H1 (cell line): ENCODE data around the gene POLR3K. TPM values are rescaled to one million over a fixed set of nuclear protein-coding genes. Genes with fewer than 3 reads are reported as not detected.

Experiments
- CTCF ChIA-PET: fragments of 300-600 bp; sonication (Branson Sonifier 250); formaldehyde crosslinking; loops from one replicate; lab custom pipeline; 2021; ENCODE audit not compliant: partially characterized antibody; lab: Charles Lee
- POLR2A ChIA-PET: fragments of 300-600 bp; sonication (Branson Sonifier 250); formaldehyde crosslinking; loops from one replicate; lab custom pipeline; 2021; ENCODE audit warnings: inconsistent platforms; ENCODE audit not compliant: partially characterized antibody; lab: Charles Lee
- DNase-seq, 2 experiments: peaks; one replicate each; pipeline versions ENCODE4 v3.0.0 to v3.0.0-alpha.2; 2010 to 2022; ENCODE audit warnings: low spot score in 2 of 2, low read depth in 1 of 2, mixed read lengths in 1 of 2
- FAIRE-seq: peaks from 2 replicates; lab custom pipeline; 2011; peaks lifted over from hg19 to GRCh38; lab: Jason Lieb, UNC
- H2AFZ ChIP-seq: 2 replicates; pipeline ENCODE4 v1.8.1; 2012; ENCODE audit warnings: low read length, inconsistent platforms
- H2AK5ac ChIP-seq: 2 replicates; pipeline ENCODE4 v1.6.1; 2013; ENCODE audit warnings: low read depth, low read length
- H2BK120ac ChIP-seq: replicated peaks from 2 replicates; pipeline ENCODE3; 2013; ENCODE audit warnings: low read depth, low read length, inconsistent platforms
- H2BK12ac ChIP-seq: 2 replicates; pipeline ENCODE4 v1.6.1; 2013; ENCODE audit warnings: low read depth, low read length
- H2BK15ac ChIP-seq: 2 replicates; pipeline ENCODE4 v1.6.1; 2013; ENCODE audit warnings: low read length
- H2BK20ac ChIP-seq: 2 replicates; pipeline ENCODE4 v1.6.1; 2013; ENCODE audit warnings: low read length
- H2BK5ac ChIP-seq: 2 replicates; pipeline ENCODE4 v1.6.1; 2013; ENCODE audit warnings: low read depth, low read length
- H3K14ac ChIP-seq: 2 replicates; pipeline ENCODE4 v1.6.1; 2013; ENCODE audit warnings: inconsistent platforms; ENCODE audit not compliant: insufficient read length
- H3K18ac ChIP-seq: 2 replicates; pipeline ENCODE4 v1.6.1; 2013; ENCODE audit warnings: low read length; ENCODE audit errors: extremely low read depth
- H3K23ac ChIP-seq: 2 replicates; pipeline ENCODE4 v1.6.1; 2013; ENCODE audit warnings: inconsistent platforms; ENCODE audit not compliant: insufficient read length
- H3K23me2 ChIP-seq: 2 replicates; pipeline ENCODE4 v1.6.1; 2013; ENCODE audit warnings: low read depth, low read length
- H3K27ac ChIP-seq: 2 replicates; pipeline ENCODE4 v1.6.1; 2011; ENCODE audit warnings: low read depth, low read length, inconsistent platforms
- H3K27me3 ChIP-seq, 4 experiments: replicated peaks in 1 of 4; 1 replicate in 1 of 4; 2 replicates in 3 of 4; pipeline versions ENCODE4 v1.6.1 to v1.8.1; 2011 to 2013; ENCODE audit warnings: low read length in 3 of 4, mild to moderate bottlenecking in 3 of 4, inconsistent platforms in 2 of 4, mixed read lengths in 2 of 4, moderate library complexity in 1 of 4; ENCODE audit not compliant: control insufficient read depth in 3 of 4, insufficient read depth in 3 of 4; ENCODE audit errors: extremely low read depth in 1 of 4
- H3K36me3 ChIP-seq, 4 experiments: 2 replicates each; pipeline versions ENCODE4 v1.6.1 to v1.8.1; 2011 to 2013; ENCODE audit warnings: mild to moderate bottlenecking in 4 of 4, low read length in 3 of 4, moderate library complexity in 2 of 4, control low read depth in 1 of 4, inconsistent platforms in 1 of 4; ENCODE audit not compliant: insufficient read depth in 4 of 4, control insufficient read depth in 2 of 4
- H3K4ac ChIP-seq: replicated peaks from 2 replicates; pipeline ENCODE3; 2013; ENCODE audit warnings: low read length, low read depth, mixed read lengths, inconsistent platforms; ENCODE audit not compliant: insufficient read length
- H3K4me1 ChIP-seq, 4 experiments: replicated peaks in 1 of 4; 1 replicate in 1 of 4; 2 replicates in 3 of 4; pipeline versions ENCODE4 v1.6.1 to v1.8.1; 2011 to 2013; ENCODE audit warnings: low read length in 3 of 4, inconsistent platforms in 2 of 4, mixed read lengths in 1 of 4; ENCODE audit not compliant: insufficient read depth in 4 of 4, control insufficient read depth in 3 of 4
- H3K4me2 ChIP-seq, 2 experiments: 2 replicates each; pipeline versions ENCODE4 v1.6.1 to v1.8.1; 2011 to 2013; ENCODE audit warnings: low read depth in 2 of 2, low read length in 2 of 2, control low read depth in 1 of 2, inconsistent platforms in 1 of 2, mild to moderate bottlenecking in 1 of 2; ENCODE audit not compliant: insufficient read depth in 1 of 2
- H3K4me3 ChIP-seq, 4 experiments: fragments of 200-600, 300-600 bp in 1 of 4; sonication (generic), shearing (Covaris generic), sonication (Bioruptor Twin) in 1 of 4; 2 replicates each; pipeline versions ENCODE4 v1.5.1 to v1.8.1; 2011 to 2016; ENCODE audit warnings: low read length in 4 of 4, low read depth in 3 of 4, control low read depth in 2 of 4, inconsistent platforms in 2 of 4, mild to moderate bottlenecking in 2 of 4, mixed read lengths in 1 of 4, moderate library complexity in 1 of 4; ENCODE audit not compliant: insufficient read depth in 2 of 4; ENCODE audit errors: extremely low read depth in 1 of 4
- H3K56ac ChIP-seq: replicated peaks from 2 replicates; pipeline ENCODE3; 2013; ENCODE audit warnings: low read depth, mild to moderate bottlenecking, mixed read lengths, low read length, inconsistent platforms; ENCODE audit not compliant: insufficient read length
- H3K79me1 ChIP-seq: 2 replicates; pipeline ENCODE4 v1.6.1; 2013; ENCODE audit warnings: low read depth, low read length, control low read depth
- H3K79me2 ChIP-seq, 2 experiments: 2 replicates each; pipeline versions ENCODE4 v1.6.1 to v1.8.1; 2012 to 2013; ENCODE audit warnings: low read length in 2 of 2, mild to moderate bottlenecking in 2 of 2, inconsistent platforms in 1 of 2; ENCODE audit not compliant: insufficient read depth in 2 of 2, control insufficient read depth in 1 of 2
- H3K9ac ChIP-seq, 4 experiments: replicated peaks in 1 of 4; 1 replicate in 1 of 4; 2 replicates in 3 of 4; pipeline versions ENCODE4 v1.6.1 to v1.8.1; 2011 to 2013; ENCODE audit warnings: low read depth in 3 of 4, low read length in 3 of 4, control low read depth in 2 of 4, mild to moderate bottlenecking in 2 of 4, moderate library complexity in 2 of 4, inconsistent platforms in 1 of 4; ENCODE audit errors: extremely low read depth in 1 of 4
- H3K9me3 ChIP-seq, 2 experiments: 2 replicates each; pipeline versions ENCODE4 v1.6.1 to v1.8.1; 2012 to 2013; ENCODE audit warnings: mild to moderate bottlenecking in 2 of 2, moderate library complexity in 2 of 2, control low read depth in 1 of 2, inconsistent platforms in 1 of 2, low read depth in 1 of 2, low read length in 1 of 2, mixed read lengths in 1 of 2; ENCODE audit not compliant: insufficient read depth in 2 of 2
- H4K20me1 ChIP-seq, 2 experiments: replicated peaks in 1 of 2; 2 replicates each; pipeline versions ENCODE3 to v1.8.1; 2011 to 2013; ENCODE audit warnings: inconsistent platforms in 2 of 2, low read length in 2 of 2, mild to moderate bottlenecking in 1 of 2; ENCODE audit not compliant: insufficient read depth in 2 of 2, control insufficient read depth in 1 of 2
- H4K5ac ChIP-seq: 2 replicates; pipeline ENCODE4 v1.6.1; 2013; ENCODE audit warnings: low read length, low read depth, mixed read lengths, inconsistent platforms; ENCODE audit not compliant: insufficient read length
- H4K8ac ChIP-seq: 2 replicates; pipeline ENCODE4 v1.8.0; 2013; ENCODE audit warnings: mild to moderate bottlenecking, moderate library complexity, low read length, inconsistent platforms; ENCODE audit not compliant: insufficient read depth; ENCODE audit errors: extremely low read depth
- H4K91ac ChIP-seq: replicated peaks from 2 replicates; pipeline ENCODE3; 2013; ENCODE audit warnings: low read length, mixed read lengths, inconsistent platforms; ENCODE audit not compliant: insufficient read length
- ASH2L ChIP-seq: fragments of 200-600, 300-600 bp; sonication (generic); IDR thresholded peaks from one replicate; pipeline ENCODE4 v1.7.1; 2017; ENCODE audit warnings: low read length
- BACH1 ChIP-seq: IDR thresholded peaks from 2 replicates; pipeline ENCODE4 v1.6.1; 2012; ENCODE audit warnings: low read length, improper control_type of control experiment
- CBX5 ChIP-seq: fragments of 300-800, 300-1000 bp; sonication (generic); IDR thresholded peaks from 2 replicates; pipeline ENCODE4 v1.7.1; 2016; ENCODE audit warnings: antibody characterized with exemption, low read length, low read depth
- CHD1 ChIP-seq: IDR thresholded peaks from 2 replicates; pipeline ENCODE4 v1.6.1; 2012; ENCODE audit warnings: low read depth, low read length, improper control_type of control experiment
- POLR2A ChIP-seq, 2 experiments: IDR thresholded peaks; 1 replicate in 1 of 2; 2 replicates in 1 of 2; pipeline ENCODE4 v1.6.1; 2011; ENCODE audit warnings: low read depth in 2 of 2, low read length in 2 of 2, mild to moderate bottlenecking in 2 of 2; ENCODE audit errors: control extremely low read depth in 1 of 2
- RAD21 ChIP-seq, 2 experiments: IDR thresholded peaks in 1 of 2; conservative IDR thresholded peaks in 1 of 2; 2 replicates each; pipeline ENCODE4 v1.6.1; 2011; ENCODE audit warnings: low read depth in 2 of 2, low read length in 2 of 2, improper control_type of control experiment in 1 of 2, inconsistent platforms in 1 of 2, mild to moderate bottlenecking in 1 of 2, moderate library complexity in 1 of 2
- RFX5 ChIP-seq: IDR thresholded peaks from 2 replicates; pipeline ENCODE4 v1.6.1; 2011; ENCODE audit warnings: low read depth, low read length, improper control_type of control experiment, borderline replicate concordance
- SP1 ChIP-seq: IDR thresholded peaks from 2 replicates; pipeline ENCODE4 v1.6.1; 2011; ENCODE audit warnings: low read depth, low read length
- SUZ12 ChIP-seq: fragments of 200-600 bp; sonication (generic); IDR thresholded peaks from 2 replicates; pipeline ENCODE4 v1.6.1; 2012; ENCODE audit warnings: mild to moderate bottlenecking, inconsistent platforms, low read length, moderate library complexity, mixed read lengths
- TBP ChIP-seq: IDR thresholded peaks from 2 replicates; pipeline ENCODE4 v1.6.1; 2011; ENCODE audit warnings: low read depth, low read length, improper control_type of control experiment
- ZNF274 ChIP-seq: IDR thresholded peaks from 2 replicates; pipeline ENCODE4 v1.7.0; 2012; ENCODE audit warnings: low read length, borderline replicate concordance; ENCODE audit errors: extremely low read depth
- WGBS, 2 experiments: shearing (Covaris generic) in 1 of 2; methylation state at CpG; one replicate each; pipeline versions ENCODE4 v1.1.6 to v1.1.7; 2013 to 2015; ENCODE audit warnings: low lambda C conversion rate in 2 of 2, mixed read lengths in 2 of 2, inconsistent platforms in 1 of 2, low coverage in 1 of 2, missing lambda C conversion rate in 1 of 2; ENCODE audit not compliant: insufficient replicate concordance in 2 of 2, insufficient coverage in 1 of 2, insufficient read length in 1 of 2; ENCODE audit errors: extremely low coverage in 1 of 2, missing lambda C conversion rate in 1 of 2; 5-methylcytosine and 5-hydroxymethylcytosine counted together
- polyA plus RNA-seq, 7 experiments: library from polyadenylated mRNA; depleted of rRNA in 3 of 7; stranded (reverse) in 5 of 7; unstranded in 2 of 7; fragments of >200 nt in 5 of 7; fragments of 200-250 nt in 2 of 7; gene quantifications; 1 replicate in 5 of 7; 2 replicates in 1 of 7; 4 replicates in 1 of 7; pipeline versions ENCODE4 v1.2.1 to v1.2.3, GENCODE V29; 2011 to 2013; ENCODE audit warnings: missing spikeins in 2 of 7, mixed read lengths in 2 of 7
- total RNA-seq: library from RNA; stranded (reverse); fragmentation: NEBNext Ultra II Directional; extraction: Animal tissue kit (Norgen Biotek cat#: 25700); gene quantifications from 2 replicates; pipeline ENCODE4 v1.2.1, GENCODE V29; 2021

POLR3K gene
- total and polyA plus RNA-seq, 2 of the 8 experiments (the other 6 are each of a cell fraction or from before 2014, with no cell fraction given), result 45.4 to 80.5 TPM

- H3K9ac ChIP-seq, result no peak overlapping the region
- peaks cover 3 to 30% (median 15%) of the 10 kb centered on the region in 4 experiments for H3K4me1 ChIP-seq
- peaks cover 0 to 11% of the 10 kb centered on the region in 2 experiments; a peak in 1 of 4 replicates for H3K79me2 ChIP-seq
- H2BK20ac ChIP-seq, result no peak overlapping the region
- no peak overlapping the region for H2AFZ ChIP-seq
- H3K79me1 ChIP-seq, result peaks cover 3% of the 10 kb centered on the region; the same call in 1 of the 2 replicates
- POLR2A ChIA-PET, result interaction anchor here (0.6 to 16.6 kb wide), 8 partner anchors 10 to 160 kb away, joined by 3 to 153 read pairs (median 8); partner anchors contain the start of genes MPG, POLR3K and SNRNP25
- H3K23me2 ChIP-seq, result peaks cover 9% of the 10 kb centered on the region; the same call in 1 of the 2 replicates
- H2BK120ac ChIP-seq, result no peak overlapping the region
- H3K36me3 ChIP-seq, result peaks cover 0 to 5% (median 2%) of the 10 kb centered on the region in 4 experiments; a peak in 3 of 8 replicates
- H3K9me3 ChIP-seq, result no peaks in the 10 kb centered on the region
- H2AK5ac ChIP-seq, result peak overlapping the region; percentile 24; the same call in 1 of the 2 replicates
- no peak overlapping the region; the same call in none of the 2 replicates for H4K8ac ChIP-seq
- no peak overlapping the region; the same call in 1 of the 2 replicates for H2BK5ac ChIP-seq
- no peak overlapping the region for H3K18ac ChIP-seq
- H3K27me3 ChIP-seq, result peaks cover 0 to 2% (median 0%) of the 10 kb centered on the region in 4 experiments; a peak in 1 of 7 replicates
- DNase-seq (no peak), FAIRE-seq (no peak)
- no peak overlapping the region for H2BK12ac ChIP-seq
- H3K4ac ChIP-seq, result no peak overlapping the region
- H4K91ac ChIP-seq, result no peak overlapping the region
- H3K23ac ChIP-seq, result no peak overlapping the region
- H3K56ac ChIP-seq, result no peak overlapping the region
- no peak overlapping the region for H3K14ac ChIP-seq
- no peak overlapping the region for H4K5ac ChIP-seq
- H3K4me3 ChIP-seq, result no peak overlapping the region
- CTCF ChIA-PET, result interaction anchor here (0.5 to 21.2 kb wide), 9 partner anchors 8 to 189 kb away, joined by 3 to 856 read pairs (median 4); partner anchors contain the start of genes HBQ1 and MPG
- peaks cover 13 to 27% of the 10 kb centered on the region in 2 experiments for H4K20me1 ChIP-seq
- 93% methylated on average over 23 of the region's 27 CpGs; no CpG with 5 or more reads in 1 of the 2 experiments for WGBS, 2 experiments
- H3K4me2 ChIP-seq, result no peak overlapping the region
- no peak overlapping the region; the same call in 1 of the 2 replicates for H2BK15ac ChIP-seq
- no peak overlapping the region for H3K27ac ChIP-seq
- TF ChIP-seq SP1 (no peak), TBP (no peak), SUZ12 (no peak), BACH1 (no peak), RFX5 (no peak), POLR2A (IDR thresholded peaks at IDR 0.05; ENCODE audit: control extremely low read depth in 1 of 2, low read depth in 2 of 2, low read length in 2 of 2) (no peak), ASH2L (no peak), RAD21 (IDR thresholded peaks at IDR 0.05 in 1 of 2, conservative IDR thresholded peaks at IDR 0.05 in 1 of 2; ENCODE audit: low read depth in 2 of 2, low read length in 2 of 2) (no peak), ZNF274 (no peak), CHD1 (no peak), CBX5 (no peak)
Observed at GRCh38 chr16:67884-68789, 14.7 kb upstream of the POLR3K start.
